K562 (cell line): ENCODE data around the gene VEGFA. TPM values are rescaled to one million over a fixed set of nuclear protein-coding genes. Genes with fewer than 3 reads are reported as not detected.

Experiments used
- ATF3 ChIP-seq, 2 experiments: fragments of 450-650 bp in 1 of 2; sonication (generic) in 1 of 2; formaldehyde crosslinking in 1 of 2; IDR thresholded peaks in 1 of 2; conservative IDR thresholded peaks in 1 of 2; 2 replicates each; pipeline versions ENCODE4 v1.6.1 to v1.8.1; 2016 to 2023; ENCODE audit warnings: mild to moderate bottlenecking in 2 of 2, moderate library complexity in 2 of 2, inconsistent platforms in 1 of 2, missing genetic modification reagents in 1 of 2
- CTBP1 ChIP-seq: fragments of 450-650 bp; IDR thresholded peaks from 2 replicates; pipeline ENCODE4 v1.6.1; 2016; ENCODE audit warnings: borderline replicate concordance
- MNT ChIP-seq, 2 experiments: fragments of 450-650 bp; conservative IDR thresholded peaks; 2 replicates each; pipeline ENCODE4 v1.6.1; 2017; ENCODE audit warnings: mild to moderate bottlenecking in 2 of 2, moderate library complexity in 2 of 2
- POLR3A ChIP-seq: IDR thresholded peaks from 2 replicates; pipeline ENCODE4 v1.6.1; 2011; ENCODE audit warnings: borderline replicate concordance, mild to moderate bottlenecking, moderate library complexity; ENCODE audit not compliant: insufficient read length, insufficient read depth; ENCODE audit errors: extremely low read depth
- ZKSCAN1 ChIP-seq: fragments of 150-350 bp; IDR thresholded peaks from 2 replicates; pipeline ENCODE4 v1.6.1; 2016; ENCODE audit warnings: low read depth, low read length
- ZNF217 ChIP-seq: sonication (generic); formaldehyde crosslinking; IDR thresholded peaks from 2 replicates; pipeline ENCODE4 v1.8.0; 2022; ENCODE audit warnings: mild to moderate bottlenecking, missing genetic modification reagents
- ZNF3 ChIP-seq: fragments of 250-450 bp; sonication (Bioruptor Pico); IDR thresholded peaks from 2 replicates; pipeline ENCODE4 v1.5.0; 2021; ENCODE audit warnings: mild to moderate bottlenecking, moderate library complexity
- ZNF407 ChIP-seq: fragments of 450-650 bp; IDR thresholded peaks from 2 replicates; pipeline ENCODE4 v1.6.1; 2016; ENCODE audit warnings: low read depth
- ZNF586 ChIP-seq: fragments of 450-650 bp; formaldehyde crosslinking; conservative IDR thresholded peaks from 2 replicates; pipeline ENCODE4 v1.4.0; 2020; ENCODE audit warnings: mild to moderate bottlenecking, moderate library complexity
- ZNF695 ChIP-seq: fragments of 450-650 bp; formaldehyde crosslinking; IDR thresholded peaks from 2 replicates; pipeline ENCODE4 v1.4.0; 2020; ENCODE audit warnings: mild to moderate bottlenecking, moderate library complexity
- polyA plus RNA-seq, 8 experiments: library from polyadenylated mRNA; depleted of rRNA in 4 of 8; stranded (reverse) in 5 of 8; unstranded in 3 of 8; fragments of >200 nt; fragmentation: Nextera tagmentation in 2 of 8; fragmentation: Illumina TruSeq in 1 of 8; extraction: Ambion mirVana in 2 of 8; extraction: Trizol in 1 of 8; gene quantifications; 2 replicates each; pipeline versions ENCODE4 v1.2.1 to v1.2.3, GENCODE V29; 2011 to 2014; ENCODE audit warnings: inconsistent platforms in 1 of 8, missing spikeins in 1 of 8
- total RNA-seq, 7 experiments: library from RNA; depleted of rRNA in 6 of 7; stranded (reverse); fragments of >200 nt in 6 of 7; fragmentation: Illumina TruSeq in 2 of 7; extraction: Trizol in 2 of 7; gene quantifications; 2 replicates each; pipeline versions ENCODE4 v1.2.1 to v1.2.3, GENCODE V29; 2011 to 2021; ENCODE audit warnings: low replicate concordance in 1 of 7
- TF ChIP-seq, protein P1 (sequence below), 2 experiments: fragments of 250-450 bp in 1 of 2; fragments of 450-650 bp in 1 of 2; sonication (Bioruptor Pico) in 1 of 2; IDR thresholded peaks; 2 replicates each; pipeline versions ENCODE4 v1.6.1 to v1.8.0; 2016 to 2021; ENCODE audit warnings: mild to moderate bottlenecking in 2 of 2, moderate library complexity in 2 of 2, missing compliant biosample characterization in 1 of 2, missing genetic modification characterization in 1 of 2

The VEGFA gene
- total and polyA plus RNA-seq, 9 of the 15 experiments (the other 6 are each of a cell fraction or from before 2014, with no cell fraction given) = 14.0 to 271 (median 124) TPM

DNA sequence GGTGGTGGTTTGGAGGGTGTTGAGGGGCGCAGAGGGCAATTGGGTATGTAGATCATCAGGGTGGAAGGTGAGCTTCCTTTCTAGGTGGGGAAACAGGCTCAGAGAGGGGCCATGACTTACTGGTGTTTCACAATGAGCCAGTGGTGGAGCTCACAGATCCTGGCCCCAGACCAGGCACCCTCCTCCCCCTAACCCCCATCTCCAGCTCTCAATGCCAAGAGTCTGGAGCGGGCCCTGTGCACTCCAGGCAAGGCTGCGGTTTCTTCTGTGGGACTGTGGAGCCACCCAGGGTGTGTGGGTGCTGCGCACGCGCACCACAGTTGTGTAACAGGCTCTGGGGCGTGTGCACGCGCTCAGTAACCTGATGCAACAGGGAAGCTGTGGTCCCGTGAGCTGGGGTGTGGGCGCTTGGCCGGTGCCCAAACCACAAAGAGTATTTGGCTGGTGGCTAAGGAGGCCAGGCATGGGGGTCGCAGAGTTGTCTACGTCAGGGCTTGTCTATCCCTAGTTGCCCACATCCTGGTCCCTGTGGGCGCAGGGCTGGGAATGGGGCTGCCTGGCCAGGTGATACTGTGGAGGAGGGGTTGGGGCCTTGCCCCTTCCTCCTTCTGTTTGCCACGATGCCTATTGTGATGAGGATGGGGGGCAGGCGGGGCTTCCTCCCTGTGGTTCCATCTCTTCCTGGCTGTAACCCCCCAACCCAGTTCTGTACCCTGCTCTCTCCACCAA is 44.9 kb upstream of the VEGFA start (continued):
- no peak for TF ChIP-seq ZNF407
- peak; percentile 91 to 95 for TF ChIP-seq MNT (conservative IDR thresholded peaks at IDR 0.05)
- no peak for TF ChIP-seq ZNF3 (CRISPR knock-in tag)
- no peak for TF ChIP-seq POLR3A
- peak; percentile 98 for TF ChIP-seq ATF3 (IDR thresholded peaks at IDR 0.05)
- TF ChIP-seq ATF3 (CRISPR knock-in tag; conservative IDR thresholded peaks at IDR 0.05) = no peak
- peak; percentile 96 for TF ChIP-seq CTBP1
- TF ChIP-seq ZKSCAN1 = no peak
- no peak for TF ChIP-seq ZNF695 (CRISPR knock-in tag)
- no peak for TF ChIP-seq ZNF217
- no peak for TF ChIP-seq ZNF586 (CRISPR knock-in tag)
- TF ChIP-seq, protein P1, sequence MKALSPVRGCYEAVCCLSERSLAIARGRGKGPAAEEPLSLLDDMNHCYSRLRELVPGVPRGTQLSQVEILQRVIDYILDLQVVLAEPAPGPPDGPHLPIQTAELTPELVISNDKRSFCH (CRISPR knock-in tag; IDR thresholded peaks at IDR 0.05) = no peak
- TF ChIP-seq, protein P1 (tag; IDR thresholded peaks at IDR 0.05) = peak; percentile 86
